ENCODE data around the gene AKAP1. TPM values are rescaled to one million over a fixed set of nuclear protein-coding genes. Genes with fewer than 3 reads are reported as not detected.

Gene AKAP1
- total RNA-seq, 1 experiment from 2014 or later: 34.9 TPM

DNA sequence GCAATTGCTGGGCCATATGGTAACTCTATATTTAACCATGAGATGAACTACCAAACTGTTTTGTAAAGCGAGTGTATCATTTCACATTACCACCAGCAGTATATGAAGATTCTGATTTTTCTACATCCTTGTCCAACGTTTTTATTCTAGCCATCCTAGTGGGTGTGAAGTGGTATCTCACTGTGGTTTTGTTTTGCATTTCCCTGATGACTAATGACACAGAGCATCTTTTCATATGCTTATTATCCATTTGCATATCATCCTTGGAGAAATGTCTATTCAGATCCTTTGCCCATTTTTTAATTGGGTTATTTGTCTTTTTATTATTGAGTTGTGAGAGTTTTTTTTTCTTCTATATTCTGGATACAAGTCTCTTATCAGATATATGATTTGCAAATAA, 83.6 kb downstream of the AKAP1 start:
- H3K9me2 ChIP-seq (ENCODE audit: insufficient read depth): no peaks in the 10 kb centered on the region
- no peak overlapping the region for H2AFZ ChIP-seq
- peaks cover 16% of the 10 kb centered on the region for H3K4me1 ChIP-seq (replicated peaks; ENCODE audit: insufficient read depth)
- H3K79me2 ChIP-seq (ENCODE audit: low read depth): no peaks in the 10 kb centered on the region
- H3K4me3 ChIP-seq: no peak overlapping the region
- no peaks in the 10 kb centered on the region for H3K36me3 ChIP-seq (ENCODE audit: low read depth)
- H3K9me3 ChIP-seq (ENCODE audit: insufficient read depth, low read depth): no peaks in the 10 kb centered on the region
- no peaks in the 10 kb centered on the region for H4K20me1 ChIP-seq (ENCODE audit: insufficient read depth)
- no peak overlapping the region for H3K4me2 ChIP-seq
- no TSS peak for BruUV-seq (replicated peaks)
- ChIA-PET POLR2A (ENCODE audit: unreplicated experiment) (no interaction called here), CTCF (no interaction called here)
- no peak overlapping the region for H3K27ac ChIP-seq
- TF ChIP-seq EZH2 (IDR thresholded peaks at IDR 0.05; ENCODE audit: low read depth): no peak
- TF ChIP-seq, protein P1, sequence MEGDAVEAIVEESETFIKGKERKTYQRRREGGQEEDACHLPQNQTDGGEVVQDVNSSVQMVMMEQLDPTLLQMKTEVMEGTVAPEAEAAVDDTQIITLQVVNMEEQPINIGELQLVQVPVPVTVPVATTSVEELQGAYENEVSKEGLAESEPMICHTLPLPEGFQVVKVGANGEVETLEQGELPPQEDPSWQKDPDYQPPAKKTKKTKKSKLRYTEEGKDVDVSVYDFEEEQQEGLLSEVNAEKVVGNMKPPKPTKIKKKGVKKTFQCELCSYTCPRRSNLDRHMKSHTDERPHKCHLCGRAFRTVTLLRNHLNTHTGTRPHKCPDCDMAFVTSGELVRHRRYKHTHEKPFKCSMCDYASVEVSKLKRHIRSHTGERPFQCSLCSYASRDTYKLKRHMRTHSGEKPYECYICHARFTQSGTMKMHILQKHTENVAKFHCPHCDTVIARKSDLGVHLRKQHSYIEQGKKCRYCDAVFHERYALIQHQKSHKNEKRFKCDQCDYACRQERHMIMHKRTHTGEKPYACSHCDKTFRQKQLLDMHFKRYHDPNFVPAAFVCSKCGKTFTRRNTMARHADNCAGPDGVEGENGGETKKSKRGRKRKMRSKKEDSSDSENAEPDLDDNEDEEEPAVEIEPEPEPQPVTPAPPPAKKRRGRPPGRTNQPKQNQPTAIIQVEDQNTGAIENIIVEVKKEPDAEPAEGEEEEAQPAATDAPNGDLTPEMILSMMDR (conservative IDR thresholded peaks at IDR 0.05): no peak
- no peak for DNase-seq
- peaks cover 19% of the 10 kb centered on the region for H3K27me3 ChIP-seq (ENCODE audit: insufficient read depth, low read depth)
- intact Hi-C loops (cut with micrococcal nuclease; ENCODE audit: unreplicated experiment): no loop called here
- peaks cover 3% of the 10 kb centered on the region; the same call in 1 of the 2 replicates for H3F3A ChIP-seq (ENCODE audit: insufficient read depth, low read depth)

GRCh38 chr17:57170866-57171265, 85.8 kb downstream of the AKAP1 start:
- Histone ChIP-seq H3K27ac (no peak overlapping the region), H3F3A (ENCODE audit: insufficient read depth, low read depth) (peaks cover 3% of the 10 kb centered on the region; the same call in 1 of the 2 replicates), H3K4me1 (replicated peaks; ENCODE audit: insufficient read depth) (peaks cover 16% of the 10 kb centered on the region), H3K4me2 (no peak overlapping the region), H4K20me1 (ENCODE audit: insufficient read depth) (no peaks in the 10 kb centered on the region), H3K4me3 (no peak overlapping the region), H3K27me3 (ENCODE audit: insufficient read depth, low read depth) (peaks cover 36% of the 10 kb centered on the region), H3K36me3 (ENCODE audit: low read depth) (no peaks in the 10 kb centered on the region), H3K79me2 (ENCODE audit: low read depth) (no peaks in the 10 kb centered on the region), H3K9me2 (ENCODE audit: insufficient read depth) (no peaks in the 10 kb centered on the region), H2AFZ (no peak overlapping the region), H3K9me3 (ENCODE audit: insufficient read depth, low read depth) (no peaks in the 10 kb centered on the region)
- no TSS peak for BruUV-seq (replicated peaks)
- DNase-seq: no peak
- CTCF ChIA-PET: no interaction called here
- POLR2A ChIA-PET (ENCODE audit: unreplicated experiment): no interaction called here
- intact Hi-C loops (cut with micrococcal nuclease; ENCODE audit: unreplicated experiment): no loop called here
- TF ChIP-seq EZH2 (IDR thresholded peaks at IDR 0.05; ENCODE audit: low read depth): no peak
- TF ChIP-seq, protein P1 (conservative IDR thresholded peaks at IDR 0.05): no peak

Other genes starting within 250 kb of the AKAP1 start
- gene TRIM25, start 171.2 kb upstream of the AKAP1 start, total RNA-seq (2021): 63.8 and 92.8 TPM in 2 replicates
- 14.0 and 19.0 TPM in 2 replicates for gene COIL, start 124.2 kb upstream of the AKAP1 start, total RNA-seq (2021)
- 17.4 and 19.4 TPM in 2 replicates for gene SCPEP1, start 107.1 kb upstream of the AKAP1 start, total RNA-seq (2021)
- gene MSI2, start 171.3 kb downstream of the AKAP1 start, total RNA-seq (2021): 11.8 and 15.7 TPM in 2 replicates

Measured in PC-9 (cell line).